ENCODE data around the gene SYT17. TPM values are rescaled to one million over a fixed set of nuclear protein-coding genes. Genes with fewer than 3 reads are reported as not detected.

The SYT17 gene
- total and polyA plus RNA-seq, 3 donors from 2014 or later: 0.75 to 3.7 (median 3.1) TPM

GRCh38 chr16:19152042-19152441 is 16.0 kb upstream of the SYT17 start:
- Histone ChIP-seq H3K9me3 (no peaks in the 10 kb centered on the region), H3K36me3 (ENCODE audit: low read depth, missing control alignments) (no peaks in the 10 kb centered on the region), H3K27ac (no peak overlapping the region), H3K27me3 (no peaks in the 10 kb centered on the region), H3K4me1 (no peaks in the 10 kb centered on the region), H3K4me3 (no peak overlapping the region)
- no peak for DNase-seq
- intact Hi-C loops (cut with DNase I; ENCODE audit: low total_unique reads): no loop called here
- WGBS, 2 donors: 88 to 95% methylated on average over 1 of the region's 1 CpG
- TF ChIP-seq POLR2A (IDR thresholded peaks at IDR 0.05): no peak
- TF ChIP-seq CTCF (IDR thresholded peaks at IDR 0.05): no peak

GRCh38 chr16:19153876-19154275 is 14.2 kb upstream of the SYT17 start:
- no peaks in the 10 kb centered on the region for H3K9me3 ChIP-seq
- no peak for DNase-seq
- no peaks in the 10 kb centered on the region for H3K27me3 ChIP-seq
- H3K4me1 ChIP-seq: no peaks in the 10 kb centered on the region
- H3K36me3 ChIP-seq (ENCODE audit: low read depth, missing control alignments): no peaks in the 10 kb centered on the region
- WGBS, 2 donors: 75 to 84% methylated on average over 4 of the region's 4 CpGs
- no peak overlapping the region for H3K4me3 ChIP-seq
- H3K27ac ChIP-seq: no peak overlapping the region
- intact Hi-C loops (cut with DNase I; ENCODE audit: low total_unique reads): no loop called here
- TF ChIP-seq POLR2A (IDR thresholded peaks at IDR 0.05) (no peak), CTCF (IDR thresholded peaks at IDR 0.05) (no peak)

- no peak for DNase-seq
- 86 to 90% methylated on average over 4 of the region's 4 CpGs for WGBS, 2 donors
- Histone ChIP-seq H3K27me3 (no peaks in the 10 kb centered on the region), H3K4me1 (no peaks in the 10 kb centered on the region), H3K36me3 (ENCODE audit: low read depth, missing control alignments) (no peaks in the 10 kb centered on the region), H3K4me3 (no peak overlapping the region), H3K9me3 (no peaks in the 10 kb centered on the region), H3K27ac (no peak overlapping the region)
- TF ChIP-seq CTCF (IDR thresholded peaks at IDR 0.05) (no peak), POLR2A (IDR thresholded peaks at IDR 0.05) (no peak)
- intact Hi-C loops (cut with DNase I; ENCODE audit: low total_unique reads): loop anchor here (10.0 kb wide), 1 partner anchor 77 kb away; no protein-coding TSS in a partner anchor
Observed at GRCh38 chr16:19162085-19162484, 6.0 kb upstream of the SYT17 start.

GRCh38 chr16:19163215-19163614 is 4.8 kb upstream of the SYT17 start:
- Histone ChIP-seq H3K4me3 (no peak overlapping the region), H3K27ac (no peak overlapping the region), H3K36me3 (ENCODE audit: low read depth, missing control alignments) (no peaks in the 10 kb centered on the region), H3K9me3 (no peaks in the 10 kb centered on the region), H3K27me3 (no peaks in the 10 kb centered on the region), H3K4me1 (peaks cover 2% of the 10 kb centered on the region)
- 74 to 100% methylated on average over 1 of the region's 1 CpG for WGBS, 2 donors
- TF ChIP-seq CTCF (IDR thresholded peaks at IDR 0.05) (no peak), POLR2A (IDR thresholded peaks at IDR 0.05) (no peak)
- intact Hi-C loops (cut with DNase I; ENCODE audit: low total_unique reads): loop anchor here (10.0 kb wide), 1 partner anchor 78 kb away; no protein-coding TSS in a partner anchor
- no peak for DNase-seq

GRCh38 chr16:19164285-19164684 is 3.8 kb upstream of the SYT17 start:
- DNase-seq: no peak
- WGBS, 2 donors: 56 to 59% methylated on average over 3 to 4 of the region's 4 CpGs
- H3K36me3 ChIP-seq (ENCODE audit: low read depth, missing control alignments): no peaks in the 10 kb centered on the region
- H3K4me1 ChIP-seq: peaks cover 2% of the 10 kb centered on the region
- H3K9me3 ChIP-seq: no peaks in the 10 kb centered on the region
- intact Hi-C loops (cut with DNase I; ENCODE audit: low total_unique reads): loop anchor here (10.0 kb wide), 1 partner anchor 79 kb away; no protein-coding TSS in a partner anchor
- TF ChIP-seq POLR2A (IDR thresholded peaks at IDR 0.05) (no peak), CTCF (IDR thresholded peaks at IDR 0.05) (no peak)
- no peaks in the 10 kb centered on the region for H3K27me3 ChIP-seq
- no peak overlapping the region for H3K4me3 ChIP-seq
- no peak overlapping the region for H3K27ac ChIP-seq

Data from testis (tissue), 3 donors.